ENCODE results near the gene NSDHL. TPM values are rescaled to one million over a fixed set of nuclear protein-coding genes. Genes with fewer than 3 reads are reported as not detected.

Gene NSDHL
- total and polyA plus RNA-seq, 2 of the 13 experiments (the other 11 are each of a cell fraction or from before 2014, with no cell fraction given) = 26.2 to 49.3 TPM

GRCh38 chrX:152917656-152918579, 87.1 kb downstream of the NSDHL start (continued):
- TF ChIP-seq PHF5A (CRISPR knock-in tag; IDR thresholded peaks at IDR 0.05; ENCODE audit: low read depth, unreplicated experiment) = no peak
- no peak for TF ChIP-seq ZNF83 (CRISPR knock-in tag; IDR thresholded peaks at IDR 0.05; ENCODE audit: borderline replicate concordance)
- TF ChIP-seq FOXP1 (IDR thresholded peaks at IDR 0.05) = no peak
- TF ChIP-seq FOXP1 (CRISPR knock-in tag; IDR thresholded peaks at IDR 0.05) = no peak
- no peak for TF ChIP-seq ZBTB34 (CRISPR knock-in tag; IDR thresholded peaks at IDR 0.05)
- no peak for TF ChIP-seq MZF1 (CRISPR knock-in tag; IDR thresholded peaks at IDR 0.05; ENCODE audit: borderline replicate concordance)
- TF ChIP-seq ZNF18 (CRISPR knock-in tag; IDR thresholded peaks at IDR 0.05; ENCODE audit: insufficient replicate concordance) = no peak
- TF ChIP-seq PLRG1 (conservative IDR thresholded peaks at IDR 0.05) = no peak
- TF ChIP-seq MEIS2 (CRISPR knock-in tag; IDR thresholded peaks at IDR 0.05) = no peak
- no peak for TF ChIP-seq ZNF44 (CRISPR knock-in tag; IDR thresholded peaks at IDR 0.05)
- no peak for TF ChIP-seq ARID2 (CRISPR knock-in tag; IDR thresholded peaks at IDR 0.05; ENCODE audit: borderline replicate concordance)
- no peak for TF ChIP-seq ZBTB39 (CRISPR knock-in tag; IDR thresholded peaks at IDR 0.05)
- TF ChIP-seq, protein P1, sequence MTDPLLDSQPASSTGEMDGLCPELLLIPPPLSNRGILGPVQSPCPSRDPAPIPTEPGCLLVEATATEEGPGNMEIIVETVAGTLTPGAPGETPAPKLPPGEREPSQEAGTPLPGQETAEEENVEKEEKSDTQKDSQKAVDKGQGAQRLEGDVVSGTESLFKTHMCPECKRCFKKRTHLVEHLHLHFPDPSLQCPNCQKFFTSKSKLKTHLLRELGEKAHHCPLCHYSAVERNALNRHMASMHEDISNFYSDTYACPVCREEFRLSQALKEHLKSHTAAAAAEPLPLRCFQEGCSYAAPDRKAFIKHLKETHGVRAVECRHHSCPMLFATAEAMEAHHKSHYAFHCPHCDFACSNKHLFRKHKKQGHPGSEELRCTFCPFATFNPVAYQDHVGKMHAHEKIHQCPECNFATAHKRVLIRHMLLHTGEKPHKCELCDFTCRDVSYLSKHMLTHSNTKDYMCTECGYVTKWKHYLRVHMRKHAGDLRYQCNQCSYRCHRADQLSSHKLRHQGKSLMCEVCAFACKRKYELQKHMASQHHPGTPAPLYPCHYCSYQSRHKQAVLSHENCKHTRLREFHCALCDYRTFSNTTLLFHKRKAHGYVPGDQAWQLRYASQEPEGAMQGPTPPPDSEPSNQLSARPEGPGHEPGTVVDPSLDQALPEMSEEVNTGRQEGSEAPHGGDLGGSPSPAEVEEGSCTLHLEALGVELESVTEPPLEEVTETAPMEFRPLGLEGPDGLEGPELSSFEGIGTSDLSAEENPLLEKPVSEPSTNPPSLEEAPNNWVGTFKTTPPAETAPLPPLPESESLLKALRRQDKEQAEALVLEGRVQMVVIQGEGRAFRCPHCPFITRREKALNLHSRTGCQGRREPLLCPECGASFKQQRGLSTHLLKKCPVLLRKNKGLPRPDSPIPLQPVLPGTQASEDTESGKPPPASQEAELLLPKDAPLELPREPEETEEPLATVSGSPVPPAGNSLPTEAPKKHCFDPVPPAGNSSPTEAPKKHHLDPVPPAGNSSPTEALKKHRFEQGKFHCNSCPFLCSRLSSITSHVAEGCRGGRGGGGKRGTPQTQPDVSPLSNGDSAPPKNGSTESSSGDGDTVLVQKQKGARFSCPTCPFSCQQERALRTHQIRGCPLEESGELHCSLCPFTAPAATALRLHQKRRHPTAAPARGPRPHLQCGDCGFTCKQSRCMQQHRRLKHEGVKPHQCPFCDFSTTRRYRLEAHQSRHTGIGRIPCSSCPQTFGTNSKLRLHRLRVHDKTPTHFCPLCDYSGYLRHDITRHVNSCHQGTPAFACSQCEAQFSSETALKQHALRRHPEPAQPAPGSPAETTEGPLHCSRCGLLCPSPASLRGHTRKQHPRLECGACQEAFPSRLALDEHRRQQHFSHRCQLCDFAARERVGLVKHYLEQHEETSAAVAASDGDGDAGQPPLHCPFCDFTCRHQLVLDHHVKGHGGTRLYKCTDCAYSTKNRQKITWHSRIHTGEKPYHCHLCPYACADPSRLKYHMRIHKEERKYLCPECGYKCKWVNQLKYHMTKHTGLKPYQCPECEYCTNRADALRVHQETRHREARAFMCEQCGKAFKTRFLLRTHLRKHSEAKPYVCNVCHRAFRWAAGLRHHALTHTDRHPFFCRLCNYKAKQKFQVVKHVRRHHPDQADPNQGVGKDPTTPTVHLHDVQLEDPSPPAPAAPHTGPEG (CRISPR knock-in tag; IDR thresholded peaks at IDR 0.05) = no peak
- no peak for TF ChIP-seq CTCF (CRISPR knock-in tag; IDR thresholded peaks at IDR 0.05)
- no peak for TF ChIP-seq ZBTB38 (CRISPR knock-in tag; IDR thresholded peaks at IDR 0.05)
- TF ChIP-seq ZNF788 (CRISPR knock-in tag; IDR thresholded peaks at IDR 0.05; ENCODE audit: borderline replicate concordance) = no peak

Data from HepG2 (cell line).